Measurements from ENCODE around the gene ZYG11A.

ZYG11A gene

GRCh38 chr1:52919051-52919722, 76.6 kb downstream of the ZYG11A start:
- DNase-seq: no peak

DNA sequence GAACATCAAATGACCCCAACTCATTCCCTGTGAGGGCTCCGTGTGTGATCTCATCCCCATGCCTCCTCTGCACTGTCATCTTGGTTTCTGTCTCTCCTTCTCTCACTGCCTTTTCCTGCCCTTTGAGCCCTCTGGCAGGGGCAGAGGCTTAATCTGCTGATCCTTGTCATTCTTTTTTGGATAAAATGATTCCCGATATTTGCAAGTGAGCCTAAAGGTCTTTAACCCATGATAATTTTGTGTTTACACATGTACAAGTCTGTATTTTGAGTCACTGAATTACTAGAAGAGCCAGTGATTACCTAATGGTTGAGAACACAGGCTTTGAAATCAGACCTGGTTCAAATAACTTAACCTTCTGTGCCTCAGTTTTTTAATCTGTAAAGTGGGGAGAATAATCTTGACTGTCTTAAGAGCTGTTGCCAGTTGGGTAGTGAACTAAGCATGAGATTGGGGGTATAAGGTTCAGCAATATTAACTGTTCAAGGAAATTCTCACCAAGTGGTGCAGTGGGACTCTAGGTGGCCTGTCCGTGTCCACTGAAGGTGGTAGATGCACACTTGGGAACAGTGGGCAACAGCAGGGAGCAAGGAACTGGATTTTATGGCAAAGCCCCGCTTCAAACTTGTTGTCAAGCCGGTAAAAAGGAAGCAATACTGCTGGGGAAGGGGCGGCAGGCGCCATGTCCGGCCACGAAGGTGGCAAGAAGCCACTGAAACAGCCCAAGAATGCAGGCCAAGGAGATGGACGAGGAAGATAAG, 77.3 kb downstream of the ZYG11A start:
- no peak for DNase-seq

GRCh38 chr1:52920791-52921291, 78.3 kb downstream of the ZYG11A start:
- no peak for DNase-seq

- DNase-seq: no peak
Measured at GRCh38 chr1:52925571-52926005, 83.0 kb downstream of the ZYG11A start.

GRCh38 chr1:52926864-52927211, 84.3 kb downstream of the ZYG11A start:
- DNase-seq: no peak

DNA sequence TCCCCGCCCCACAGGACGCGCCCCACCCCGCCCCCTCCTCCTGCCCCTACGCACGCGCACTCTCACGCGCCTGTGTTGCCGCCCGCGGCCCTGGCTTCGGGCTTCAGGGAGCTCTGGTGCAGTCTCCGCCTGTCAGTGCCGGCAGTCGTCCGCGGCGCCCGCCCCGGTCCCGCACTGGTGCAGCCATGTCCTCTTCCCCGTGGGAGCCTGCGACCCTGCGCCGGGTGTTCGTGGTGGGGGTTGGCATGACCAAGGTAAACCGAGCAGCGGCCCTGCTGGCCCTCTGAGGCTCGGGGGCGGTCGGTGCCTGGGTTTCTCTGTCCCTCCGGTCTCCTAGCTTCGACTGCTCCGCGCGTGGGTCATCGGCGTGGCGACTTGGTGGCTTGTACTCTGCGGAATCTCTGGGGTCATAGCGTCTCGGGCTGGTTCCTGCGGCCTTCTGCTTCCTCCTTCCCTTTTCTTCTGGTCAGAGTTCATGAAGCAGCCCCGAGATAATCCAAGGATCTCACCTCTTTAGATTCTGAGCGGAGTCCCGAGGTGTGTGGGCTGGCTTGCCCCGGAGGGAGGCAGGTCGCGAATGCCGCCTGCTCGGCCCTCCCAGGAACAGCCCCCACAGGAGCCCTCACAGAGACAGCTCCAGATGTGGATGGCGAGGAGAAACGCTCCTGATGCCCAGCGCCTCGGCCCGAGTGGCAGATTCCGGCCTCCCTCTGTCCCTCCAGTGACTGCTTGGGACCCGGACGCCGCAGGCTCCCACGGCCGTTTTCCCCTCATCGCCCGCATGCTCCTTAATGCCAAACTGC, 84.9 kb downstream of the ZYG11A start, which contains the start of gene SCP2:
TSS of gene SCP2 (plus strand) at position 65 of the 803 bp plus-strand sequence. CDS start at position 186, 121 bp downstream.
- peak; percentile 19 for DNase-seq

DNA sequence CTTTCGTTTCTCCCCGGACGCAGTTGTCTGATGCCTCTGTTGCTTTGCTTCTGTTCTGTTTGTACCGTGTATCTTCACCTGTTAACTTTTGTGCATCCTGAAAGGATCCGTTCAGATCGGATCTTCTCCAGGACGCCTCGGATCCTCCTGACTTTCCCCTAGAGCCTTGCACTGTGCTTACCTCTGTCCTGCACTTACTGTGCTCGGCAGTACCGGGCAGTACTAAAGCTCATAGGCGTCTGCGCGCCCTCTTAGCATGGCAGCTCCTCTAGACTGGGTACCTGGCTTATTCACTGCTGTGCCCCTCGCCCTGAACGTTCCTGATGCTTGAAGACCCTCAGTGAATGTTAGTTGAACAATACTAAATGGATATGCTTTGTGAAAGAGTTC, 85.5 kb downstream of the ZYG11A start:
- DNase-seq: no peak

- no peak for DNase-seq
Measured at GRCh38 chr1:52929019-52929418, 86.5 kb downstream of the ZYG11A start.

- DNase-seq: no peak
Measured at GRCh38 chr1:52937433-52938182, 95.0 kb downstream of the ZYG11A start.

GRCh38 chr1:52938183-52938451, 95.6 kb downstream of the ZYG11A start:
- no peak for DNase-seq

GRCh38 chr1:52943876-52944416, 101.4 kb downstream of the ZYG11A start:
- DNase-seq: no peak

GRCh38 chr1:52944566-52944965, 102.0 kb downstream of the ZYG11A start:
- no peak for DNase-seq
